GM12878 (cell line): ENCODE data around the gene SVIL. TPM values are rescaled to one million over a fixed set of nuclear protein-coding genes. Genes with fewer than 3 reads are reported as not detected.

ENCODE experiments used
- ATAC-seq: fragments of 200-7000 bp; cut with Tn5 transposase; 3 replicates; pipeline ENCODE4 v1.9.1; 2020; ENCODE audit warnings: mild to moderate bottlenecking, moderate library complexity
- BruUV-seq: library from RNA; stranded (reverse); fragments of 400-500 nt; replicated peaks from 2 replicates; lab custom pipeline; 2021; lab: Mats Ljungman, UMichigan
- CTCF ChIA-PET: fragments of 300-600 bp; sonication (Branson Sonifier 250); formaldehyde crosslinking; extraction: SDS; loops from one replicate; lab custom pipeline; 2021; ENCODE audit warnings: inconsistent platforms; lab: Yijun Ruan, JAX
- POLR2A ChIA-PET: fragments of 350-600 bp; formaldehyde crosslinking; extraction: SDS; loops from one replicate; lab custom pipeline; 2021; ENCODE audit warnings: inconsistent platforms; lab: Charles Lee
- RAD21 ChIA-PET: fragments of 300-600 bp; sonication (Branson Sonifier 250); formaldehyde crosslinking; loops from one replicate; lab custom pipeline; 2023; ENCODE audit warnings: antibody characterized with exemption; ENCODE audit not compliant: unreplicated experiment; lab: Charles Lee
- SMC1A ChIA-PET: fragments of 300-600 bp; sonication (Branson Sonifier 250); formaldehyde crosslinking; loops from one replicate; lab custom pipeline; 2023; ENCODE audit not compliant: unreplicated experiment, uncharacterized antibody; lab: Charles Lee
- DNase-seq: peaks from one replicate; pipeline ENCODE4 v3.0.0-alpha.2; 2011; ENCODE audit warnings: low read depth, low spot score
- FAIRE-seq: peaks from 3 replicates; lab custom pipeline; 2011; peaks lifted over from hg19 to GRCh38; lab: Jason Lieb, UNC
- H2AFZ ChIP-seq: 2 replicates; pipeline ENCODE4 v1.6.0; 2011; ENCODE audit warnings: low read depth, low read length, control low read depth; ENCODE audit not compliant: control insufficient read depth
- H3K27ac ChIP-seq: 2 replicates; pipeline ENCODE4 v1.5.1; 2011; ENCODE audit warnings: control low read depth; ENCODE audit not compliant: control insufficient read depth, insufficient read depth
- H3K27me3 ChIP-seq, 2 experiments: replicated peaks in 1 of 2; 2 replicates each; pipeline versions ENCODE4 v1.6.0 to v1.6.1; 2011; ENCODE audit warnings: low read length in 1 of 2; ENCODE audit not compliant: control insufficient read depth in 2 of 2, insufficient read depth in 2 of 2
- H3K36me3 ChIP-seq, 2 experiments: 2 replicates each; pipeline ENCODE4 v1.5.1; 2011; ENCODE audit warnings: low read length in 1 of 2; ENCODE audit not compliant: control insufficient read depth in 2 of 2, insufficient read depth in 2 of 2
- H3K4me1 ChIP-seq: 2 replicates; pipeline ENCODE4 v1.6.1; 2011; ENCODE audit warnings: mild to moderate bottlenecking, low read length, moderate library complexity, mixed read lengths; ENCODE audit not compliant: control insufficient read depth, insufficient read depth
- H3K4me2 ChIP-seq: 2 replicates; pipeline ENCODE4 v1.6.0; 2011; ENCODE audit warnings: control low read depth; ENCODE audit not compliant: control insufficient read depth, insufficient read depth
- H3K4me3 ChIP-seq: fragments of 200-600 bp; sonication (generic); 2 replicates; pipeline ENCODE4 v1.5.1; 2016
- H3K79me2 ChIP-seq: 2 replicates; pipeline ENCODE4 v1.6.0; 2011; ENCODE audit warnings: low read length; ENCODE audit not compliant: control insufficient read depth, insufficient read depth
- H3K9ac ChIP-seq: 2 replicates; pipeline ENCODE4 v1.8.0; 2011; ENCODE audit warnings: low read length, control low read depth, mixed read lengths; ENCODE audit not compliant: control insufficient read depth, insufficient read depth
- H3K9me3 ChIP-seq: replicated peaks from 3 replicates; pipeline ENCODE4 v1.5.1; 2011; ENCODE audit warnings: mild to moderate bottlenecking, low read length; ENCODE audit not compliant: control insufficient read depth, insufficient read depth
- H4K20me1 ChIP-seq: 2 replicates; pipeline ENCODE4 v1.6.0; 2011; ENCODE audit not compliant: control insufficient read depth, insufficient read depth
- BRCA1 ChIP-seq: IDR thresholded peaks from 2 replicates; pipeline ENCODE4 v1.6.1; 2011; ENCODE audit warnings: low read depth, low read length, improper control_type of control experiment
- CBX5 ChIP-seq: sonication (generic); IDR thresholded peaks from 2 replicates; pipeline ENCODE4 v1.6.1; 2016; ENCODE audit warnings: low read depth, moderate library complexity, mild to moderate bottlenecking, inconsistent platforms
- CEBPZ ChIP-seq: fragments of 150-350 bp; IDR thresholded peaks from 2 replicates; pipeline ENCODE4 v1.6.1; 2016; ENCODE audit warnings: low read depth, low read length
- CHD1 ChIP-seq: IDR thresholded peaks from 2 replicates; pipeline ENCODE4 v1.6.1; 2012; ENCODE audit warnings: low read depth, low read length, improper control_type of control experiment
- CTCF ChIP-seq, 3 experiments: IDR thresholded peaks in 2 of 3; conservative IDR thresholded peaks in 1 of 3; 2 replicates each; pipeline ENCODE4 v1.5.1; 2011; ENCODE audit warnings: low read depth in 3 of 3, low read length in 3 of 3, mild to moderate bottlenecking in 3 of 3, control low read depth in 2 of 3, moderate library complexity in 2 of 3, inconsistent platforms in 1 of 3, mixed read lengths in 1 of 3; ENCODE audit not compliant: control insufficient read depth in 2 of 3, insufficient read depth in 1 of 3; ENCODE audit errors: extremely low read depth in 1 of 3
- FOXK2 ChIP-seq: fragments of 450-650 bp; IDR thresholded peaks from 2 replicates; pipeline ENCODE4 v1.6.1; 2017; ENCODE audit warnings: mild to moderate bottlenecking, moderate library complexity
- HDAC6 ChIP-seq: fragments of 200-600 bp; sonication (generic); IDR thresholded peaks from one replicate; pipeline ENCODE4 v1.8.0; 2017; ENCODE audit warnings: antibody characterized with exemption; ENCODE audit not compliant: unreplicated experiment
- HDGF ChIP-seq: fragments of 450-650 bp; IDR thresholded peaks from 2 replicates; pipeline ENCODE4 v1.6.1; 2016; ENCODE audit warnings: antibody characterized with exemption
- LARP7 ChIP-seq: fragments of 450-650 bp; IDR thresholded peaks from 2 replicates; pipeline ENCODE4 v1.6.1; 2017; ENCODE audit warnings: mild to moderate bottlenecking
- NFIC ChIP-seq: IDR thresholded peaks from 2 replicates; pipeline ENCODE4 v1.6.1; 2012; ENCODE audit warnings: low read depth, mild to moderate bottlenecking, inconsistent platforms, low read length, moderate library complexity
- NR2C2 ChIP-seq: IDR thresholded peaks from 2 replicates; pipeline ENCODE4 v1.6.1; 2011; ENCODE audit warnings: borderline replicate concordance, low read depth; ENCODE audit not compliant: control insufficient read depth, insufficient read length
- PAX8 ChIP-seq: fragments of 450-650 bp; IDR thresholded peaks from 2 replicates; pipeline ENCODE4 v1.6.1; 2017; ENCODE audit warnings: mild to moderate bottlenecking, moderate library complexity
- SIX5 ChIP-seq: IDR thresholded peaks from 2 replicates; pipeline ENCODE4 v1.6.1; 2011; ENCODE audit warnings: mild to moderate bottlenecking, low read depth, low read length, moderate library complexity; ENCODE audit not compliant: severe bottlenecking
- SMARCA5 ChIP-seq: fragments of 450-650 bp; IDR thresholded peaks from 2 replicates; pipeline ENCODE4 v1.6.1; 2017; ENCODE audit warnings: mild to moderate bottlenecking
- SREBF1 ChIP-seq: IDR thresholded peaks from 2 replicates; pipeline ENCODE4 v1.6.1; 2012; ENCODE audit warnings: mild to moderate bottlenecking, low read length
- TAF1 ChIP-seq: IDR thresholded peaks from 2 replicates; pipeline ENCODE4 v1.6.1; 2011; ENCODE audit warnings: mild to moderate bottlenecking, low read depth, low read length, borderline replicate concordance
- ZBTB4 ChIP-seq: fragments of 450-650 bp; formaldehyde crosslinking; IDR thresholded peaks from 2 replicates; pipeline ENCODE4 v1.4.0; 2022; ENCODE audit warnings: mild to moderate bottlenecking, moderate library complexity
- ZNF217 ChIP-seq: fragments of 450-650 bp; IDR thresholded peaks from 2 replicates; pipeline ENCODE4 v1.6.1; 2017; ENCODE audit warnings: antibody characterized with exemption, mild to moderate bottlenecking
- ZZZ3 ChIP-seq: IDR thresholded peaks from 2 replicates; pipeline ENCODE4 v1.6.1; 2011; ENCODE audit warnings: low read depth; ENCODE audit not compliant: control insufficient read depth, insufficient read length
- WGBS: methylation state at CpG from one replicate; pipeline ENCODE4 v1.1.6; 2016; ENCODE audit warnings: low lambda C conversion rate; ENCODE audit not compliant: insufficient replicate concordance, insufficient coverage; ENCODE audit errors: missing lambda C conversion rate; 5-methylcytosine and 5-hydroxymethylcytosine counted together
- in situ Hi-C: fragments of 300-500 bp; cut with MboI; formaldehyde crosslinking; loops from 9 replicates; pipeline ENCODE4 v1.14.3; 2018; ENCODE audit warnings: mixed read lengths
- intact Hi-C: fragments of 100-400 bp; cut with micrococcal nuclease; formaldehyde crosslinking; loops from one replicate; pipeline ENCODE4 v1.14.2; 2022; ENCODE audit not compliant: unreplicated experiment
- polyA plus RNA-seq, 11 experiments: library from polyadenylated mRNA; depleted of rRNA in 4 of 11; unstranded in 6 of 11; stranded (reverse) in 5 of 11; fragments of >200 nt; fragmentation: Nextera tagmentation in 4 of 11; fragmentation: Illumina TruSeq in 1 of 11; extraction: Ambion mirVana in 4 of 11; extraction: Trizol in 1 of 11; gene quantifications; 1 replicate in 1 of 11; 2 replicates in 10 of 11; pipeline versions ENCODE4 v1.2.1 to v1.2.3, GENCODE V29; 2011 to 2016; ENCODE audit warnings: inconsistent platforms in 2 of 11, missing spikeins in 2 of 11, low read depth in 1 of 11
- total RNA-seq, 4 experiments: library from RNA; depleted of rRNA in 3 of 4; stranded (reverse); fragments of >200 nt in 3 of 4; fragmentation: Illumina TruSeq in 1 of 4; extraction: Trizol in 1 of 4; gene quantifications; 2 replicates each; pipeline versions ENCODE4 v1.2.1 to v1.2.3, GENCODE V29; 2013 to 2021

The SVIL gene
- total and polyA plus RNA-seq, 10 of the 15 experiments (the other 5 are each of a cell fraction or from before 2014, with no cell fraction given): 0.22 to 1.9 (median 0.87) TPM

GRCh38 chr10:29595146-29595545, 39.6 kb downstream of the SVIL start:
- 40% methylated on average over 8 of the region's 8 CpGs for WGBS
- intact Hi-C loops: no loop called here
- CTCF ChIA-PET: interaction anchor here (0.6 to 1.0 kb wide), 4 partner anchors 30 to 141 kb away, joined by 3 read pairs; partner anchors contain the start of gene SVIL
- TF ChIP-seq CTCF (IDR thresholded peaks at IDR 0.05 in 2 of 3, conservative IDR thresholded peaks at IDR 0.05 in 1 of 3; ENCODE audit: control insufficient read depth in 2 of 3, extremely low read depth in 1 of 3, insufficient read depth in 1 of 3, low read depth in 3 of 3, low read length in 3 of 3) (no peak), NR2C2 (no peak), CHD1 (no peak), NFIC (no peak), HDAC6 (no peak), ZZZ3 (no peak), CEBPZ (no peak), SREBF1 (no peak), PAX8 (no peak), SMARCA5 (no peak), BRCA1 (no peak), CBX5 (no peak), ZBTB4 (CRISPR knock-in tag) (no peak), HDGF (no peak), TAF1 (no peak), LARP7 (no peak), SIX5 (no peak), FOXK2 (no peak), ZNF217 (no peak)

More at GRCh38 chr10:29595146-29595545, 39.6 kb downstream of the SVIL start:
- Histone ChIP-seq H3K79me2 (no peaks in the 10 kb centered on the region), H3K4me3 (no peak overlapping the region), H4K20me1 (no peaks in the 10 kb centered on the region), H3K4me1 (no peaks in the 10 kb centered on the region), H3K36me3 (no peaks in the 10 kb centered on the region), H3K27ac (no peak overlapping the region), H3K4me2 (no peak overlapping the region), H3K27me3 (no peaks in the 10 kb centered on the region), H3K9ac (no peak overlapping the region), H3K9me3 (no peaks in the 10 kb centered on the region), H2AFZ (no peak overlapping the region)
- FAIRE-seq (no peak), ATAC-seq (no peak), DNase-seq (no peak)
- ChIA-PET POLR2A (no interaction called here), RAD21 (no interaction called here), SMC1A (no interaction called here)
- no TSS peak for BruUV-seq
- in situ Hi-C loops: no loop called here
